NCI-H2107 (cell line): ENCODE data around the gene MTREX.

Experiments used
- DNase-seq: peaks from one replicate; lab custom pipeline; 2025; lab: John Stamatoyannopoulos, UW

MTREX gene

DNA sequence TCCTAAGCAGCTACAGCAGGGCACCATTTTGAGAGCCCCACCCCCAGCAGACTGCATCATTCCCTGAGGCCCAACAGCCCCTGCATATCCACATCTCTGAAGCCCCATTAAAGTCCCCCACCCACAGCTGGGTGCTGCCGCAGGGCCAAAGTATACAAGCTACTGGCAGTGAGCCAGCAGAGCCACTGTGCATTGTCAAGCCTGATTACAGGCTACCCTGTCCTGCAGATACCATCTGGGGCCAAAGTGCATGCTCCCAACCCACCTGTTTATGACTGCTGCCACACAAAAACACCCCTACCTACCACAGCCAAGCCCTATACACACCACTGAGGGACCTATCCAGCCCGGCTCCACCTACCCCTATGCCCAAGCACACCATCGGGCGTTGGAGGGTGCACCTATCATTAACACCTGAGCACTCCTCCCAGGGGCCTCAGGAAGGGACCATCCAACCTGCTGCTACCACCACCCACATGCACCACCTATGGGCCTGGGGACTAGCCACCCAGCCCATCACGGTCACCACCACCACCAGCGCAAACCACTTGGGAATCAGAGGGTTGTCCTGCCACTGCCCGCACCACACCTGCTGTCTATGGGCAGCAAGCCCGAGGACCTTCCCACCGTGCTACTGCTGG lies 121.9 kb downstream of the MTREX start:
- DNase-seq: no peak

DNA sequence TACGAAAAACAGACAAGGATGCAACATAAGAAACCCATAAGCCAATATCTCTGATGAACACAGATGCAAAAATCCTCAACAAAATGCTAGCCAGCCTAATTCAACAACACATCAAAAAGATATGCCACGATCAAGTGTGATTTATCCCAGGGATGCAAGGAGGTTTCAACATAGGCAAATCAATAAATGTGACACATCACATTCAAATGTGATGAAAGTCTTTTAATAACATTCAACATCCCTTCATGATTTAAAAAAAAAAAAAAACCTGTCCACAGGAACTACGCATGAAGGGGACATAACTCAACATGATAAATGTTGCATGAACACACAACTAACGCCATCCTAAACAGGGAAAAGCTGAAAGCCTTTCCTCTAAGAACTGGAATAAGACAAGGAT lies 124.8 kb downstream of the MTREX start:
- no peak for DNase-seq

DNA sequence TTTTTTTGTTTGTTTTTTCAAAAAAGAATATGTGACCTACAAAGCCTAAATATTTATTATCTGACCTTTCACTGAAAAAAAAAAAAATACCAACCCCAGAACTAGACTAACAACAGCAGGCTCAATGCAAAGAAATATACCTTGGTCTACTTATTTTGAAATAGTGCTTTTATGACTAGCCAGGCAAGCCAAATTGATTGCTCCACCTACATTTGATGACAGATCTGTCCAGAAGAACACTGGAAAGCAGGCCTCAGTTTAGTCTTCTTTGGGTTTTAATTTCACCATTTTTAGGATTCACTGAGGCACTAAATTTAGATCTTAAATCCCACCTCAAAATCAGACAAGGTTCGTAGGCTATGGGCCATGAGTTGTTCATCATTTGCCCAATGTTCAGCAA lies 129.7 kb downstream of the MTREX start:
- no peak for DNase-seq

DNA sequence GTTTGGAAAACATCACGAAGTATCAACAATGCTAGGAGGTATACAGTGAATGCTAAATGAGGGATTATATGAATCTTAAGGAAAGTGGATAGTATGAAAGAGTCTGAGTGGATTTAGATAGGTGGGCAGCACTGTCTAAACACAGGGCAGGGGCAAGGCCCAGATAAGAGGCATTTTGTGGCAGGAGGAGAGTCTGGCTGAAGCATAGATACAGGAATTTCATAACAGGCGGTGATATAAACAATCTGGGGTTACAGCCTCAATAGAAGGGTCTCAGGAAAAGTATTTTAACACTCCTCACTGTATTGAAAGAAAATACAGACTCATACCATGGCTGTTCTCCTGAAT lies 130.0 kb downstream of the MTREX start:
- DNase-seq: no peak

DNA sequence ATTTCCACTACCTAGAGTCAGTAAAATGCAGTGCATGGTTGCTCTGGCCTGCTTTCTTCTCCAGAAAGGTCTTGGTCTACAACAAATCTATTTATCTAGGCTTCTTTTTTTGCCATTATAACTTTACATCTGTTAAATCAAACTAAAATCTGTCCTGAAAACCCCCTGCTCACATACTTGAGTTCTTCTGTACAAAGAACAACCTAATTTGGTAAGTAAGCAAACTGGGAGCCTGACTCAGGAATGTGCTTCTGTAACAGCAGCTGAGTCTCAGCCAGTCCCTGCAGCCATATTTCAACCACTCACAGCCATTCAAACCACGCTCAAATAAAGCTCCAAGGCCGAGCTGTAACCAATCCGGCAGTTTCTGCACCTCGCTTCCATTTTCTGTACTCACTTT lies 131.2 kb downstream of the MTREX start:
- no peak for DNase-seq

DNA sequence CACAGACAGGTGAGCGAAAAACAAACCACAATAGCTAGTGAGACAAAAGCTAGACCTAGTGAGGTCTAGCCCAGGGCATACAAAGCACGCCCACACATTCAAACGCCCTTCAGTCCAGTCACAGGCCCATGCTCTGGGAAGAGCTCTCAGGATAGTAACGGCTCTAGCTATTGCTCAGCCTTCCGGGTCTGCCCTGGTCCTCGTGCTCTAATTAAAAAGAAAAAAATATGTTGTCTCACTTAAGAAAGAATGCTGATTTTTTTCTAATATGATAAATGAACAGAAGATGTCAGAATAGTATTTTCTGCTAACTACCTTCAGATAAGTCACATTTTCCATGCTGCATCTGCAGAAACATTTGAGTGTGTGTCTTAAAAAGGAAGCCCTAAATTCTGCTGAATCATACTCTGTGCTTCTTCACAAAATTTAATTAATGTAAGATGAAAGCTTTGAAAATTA lies 132.4 kb downstream of the MTREX start:
- no peak for DNase-seq

DNA sequence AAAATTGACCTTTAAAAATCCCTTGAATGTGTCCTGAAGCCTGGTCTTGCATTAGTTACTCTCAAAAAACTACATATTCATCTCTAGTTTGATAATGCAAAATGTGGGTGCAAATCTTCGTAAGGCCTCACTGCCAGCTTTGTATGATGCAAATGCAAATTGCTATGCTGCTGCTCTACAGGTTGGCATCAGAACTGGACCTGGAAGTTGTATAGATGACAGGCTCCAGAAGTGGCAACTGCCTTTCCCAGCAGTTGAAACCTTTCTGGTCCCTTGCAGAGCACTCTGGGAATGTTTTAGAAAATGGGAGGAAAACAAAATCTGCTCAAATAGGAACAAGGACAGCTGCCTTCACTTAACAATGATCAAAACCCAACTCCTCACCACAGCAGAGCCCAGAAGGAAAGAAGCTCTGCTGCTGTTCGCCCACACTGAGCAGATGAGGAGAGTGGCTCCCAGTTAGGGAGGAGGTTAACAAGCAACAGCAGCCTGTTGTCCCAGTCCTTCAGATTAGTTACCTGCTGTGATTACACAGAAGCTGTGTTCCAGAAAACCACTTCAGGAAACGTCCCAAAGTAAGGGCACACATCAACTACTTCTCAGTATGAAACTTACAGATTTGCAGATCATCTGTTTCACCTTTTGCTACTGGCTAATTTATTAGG lies 133.4 kb downstream of the MTREX start:
- no peak for DNase-seq

DNA sequence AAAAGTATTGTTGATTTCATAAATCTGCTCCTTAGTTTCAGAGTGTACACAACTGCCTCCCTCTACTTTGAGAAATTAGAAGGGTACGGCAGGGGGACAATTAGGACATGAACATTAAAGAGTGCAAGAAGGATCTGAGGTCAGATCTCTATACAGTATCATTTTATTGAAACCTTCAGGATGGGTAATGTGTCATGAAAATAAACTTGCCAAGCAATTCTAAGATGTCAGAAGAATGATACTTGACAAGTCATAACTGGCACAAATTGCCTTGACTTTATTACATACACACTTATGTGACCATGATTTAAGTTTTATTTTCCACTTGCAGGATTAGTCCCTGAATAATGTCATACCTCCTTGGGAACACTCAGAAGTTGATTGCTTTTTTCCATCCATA lies 134.2 kb downstream of the MTREX start:
- DNase-seq: no peak

DNA sequence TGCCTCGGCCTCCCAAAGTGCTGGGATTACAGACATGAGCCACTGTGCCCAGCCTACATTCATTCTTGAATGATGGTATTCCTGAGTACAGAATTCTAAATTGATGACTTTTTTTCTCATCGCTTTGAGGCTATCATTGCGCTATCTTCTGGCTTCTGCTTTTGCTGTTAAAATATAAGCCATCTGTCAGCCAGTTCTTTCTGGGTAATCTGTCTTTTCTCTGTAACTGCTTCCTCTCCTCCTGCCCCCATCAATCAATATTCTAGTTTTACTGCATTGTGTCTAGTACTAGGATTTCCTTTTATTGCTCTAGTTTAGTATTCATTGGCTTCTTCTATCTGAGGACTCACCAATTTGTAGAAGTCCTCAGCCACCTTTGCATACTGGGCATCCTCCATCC lies 138.0 kb downstream of the MTREX start:
- DNase-seq: no peak

DNA sequence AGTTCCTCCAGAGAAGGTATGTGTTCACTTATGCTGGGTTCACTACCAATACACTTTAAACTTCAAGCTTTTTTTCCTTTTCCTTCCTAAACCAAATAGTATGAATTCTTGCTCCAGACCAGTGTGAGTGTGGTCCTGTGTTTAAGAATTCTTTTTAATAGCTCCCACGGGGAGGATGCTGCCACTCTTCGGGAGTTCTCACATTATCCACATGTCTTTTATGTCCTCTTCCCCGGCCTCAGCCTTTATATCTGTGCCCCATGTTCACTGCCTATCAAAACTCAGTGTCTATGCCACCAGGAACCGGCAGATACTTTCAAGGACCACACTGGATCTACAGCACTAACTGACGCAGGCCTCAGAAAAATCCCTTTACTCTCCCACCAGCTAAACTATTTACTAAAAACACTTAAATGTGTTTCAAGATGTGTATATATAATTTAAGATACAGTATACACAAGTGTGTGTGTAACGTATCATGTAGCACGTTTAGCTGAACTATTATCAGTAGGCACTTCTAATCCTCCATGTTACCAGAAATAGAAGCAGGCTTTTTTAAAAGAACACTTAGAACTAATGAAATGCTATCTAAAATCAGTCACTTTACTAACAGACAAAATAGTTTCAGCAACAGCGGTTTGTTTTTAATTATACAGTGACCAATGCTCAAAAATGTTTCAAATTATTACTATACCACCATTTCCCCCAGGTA lies 139.0 kb downstream of the MTREX start:
- DNase-seq: no peak

DNA sequence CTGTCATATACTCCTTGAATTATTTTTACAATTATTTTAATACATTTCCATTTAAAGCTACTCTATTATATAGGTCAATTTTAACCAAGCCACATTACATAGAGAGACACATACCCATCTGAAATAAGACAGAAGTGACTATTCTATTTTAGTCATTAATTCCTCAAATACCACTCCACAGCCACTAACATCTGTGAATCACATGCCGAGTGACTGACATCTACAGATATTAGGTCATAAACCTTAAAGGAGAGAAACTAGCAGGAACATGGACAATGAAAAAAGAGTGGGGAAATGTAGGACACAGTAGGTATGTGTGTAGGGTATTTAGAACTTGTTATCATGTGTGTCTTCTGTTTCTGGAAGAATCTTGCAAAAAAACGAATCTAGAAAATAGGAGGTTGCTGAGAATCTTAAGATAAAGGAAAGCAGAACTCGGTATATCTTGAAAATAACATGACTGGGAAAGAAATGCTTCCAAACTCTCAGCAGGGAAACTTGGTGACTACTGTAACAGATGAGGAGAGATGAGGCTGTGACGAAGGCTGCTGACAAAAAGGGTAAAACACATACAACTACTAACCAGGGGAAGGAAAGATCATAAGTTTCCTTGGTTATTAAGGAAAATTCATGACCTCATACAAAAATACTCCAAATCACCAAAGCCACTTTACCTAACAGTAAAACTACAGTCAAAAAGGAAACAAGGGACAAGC lies 142.4 kb downstream of the MTREX start:
- DNase-seq: no peak

DNA sequence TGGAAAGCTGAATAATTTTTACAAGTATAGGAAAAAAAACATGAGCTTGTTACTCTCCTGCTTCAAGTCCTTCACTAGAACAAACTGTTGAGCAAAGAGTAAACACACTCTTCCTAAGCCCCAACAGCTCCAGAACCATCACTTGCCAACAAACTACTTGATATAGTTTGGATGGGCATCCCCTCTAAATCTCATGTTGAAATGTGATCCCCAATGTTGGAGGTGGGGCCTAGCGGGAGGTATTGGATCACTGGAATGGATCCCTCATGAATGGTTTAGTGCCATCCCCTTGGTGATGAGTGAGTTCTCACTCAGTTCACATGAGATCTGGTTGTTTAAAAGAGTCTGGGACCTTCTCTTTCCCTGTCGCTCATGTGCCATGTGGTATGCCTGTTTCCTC lies 144.2 kb downstream of the MTREX start:
- no peak for DNase-seq

DNA sequence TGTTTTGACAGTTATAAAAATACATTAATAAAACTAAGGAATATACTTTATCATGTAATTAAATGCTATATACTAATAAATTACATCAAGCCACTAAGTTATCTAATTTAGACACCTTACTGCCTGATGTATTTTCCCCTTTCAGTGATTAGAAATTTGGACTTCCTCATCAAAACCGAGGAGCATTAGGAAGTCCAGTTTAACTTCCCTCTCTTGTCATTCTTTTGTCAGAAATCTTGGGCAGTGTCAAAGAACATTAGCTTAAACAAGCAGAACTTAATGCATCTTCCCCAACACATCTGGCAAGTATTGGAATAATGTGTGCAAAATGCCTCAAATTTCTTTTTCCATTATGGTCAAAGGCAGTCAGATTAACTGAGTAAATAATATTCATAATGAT lies 145.4 kb downstream of the MTREX start:
- DNase-seq: no peak

DNA sequence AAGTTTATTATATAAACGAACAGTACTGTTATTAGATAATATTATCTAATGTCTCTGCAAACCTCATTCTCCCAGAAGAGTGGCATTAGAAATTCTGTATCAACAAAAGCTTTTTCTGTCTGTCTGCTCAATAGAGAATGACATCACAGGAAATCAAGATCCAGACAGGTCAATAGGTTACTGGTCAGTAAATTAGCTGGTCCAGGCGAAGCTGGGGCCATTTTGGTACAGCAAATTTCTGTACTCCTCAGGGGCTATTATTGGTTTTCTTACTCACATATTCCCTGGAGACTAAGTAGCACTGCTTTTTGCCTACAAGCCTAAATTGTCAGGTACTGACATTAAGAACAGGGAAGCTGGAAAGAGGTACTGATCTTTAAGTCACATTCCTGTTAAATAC lies 146.5 kb downstream of the MTREX start:
- no peak for DNase-seq

DNA sequence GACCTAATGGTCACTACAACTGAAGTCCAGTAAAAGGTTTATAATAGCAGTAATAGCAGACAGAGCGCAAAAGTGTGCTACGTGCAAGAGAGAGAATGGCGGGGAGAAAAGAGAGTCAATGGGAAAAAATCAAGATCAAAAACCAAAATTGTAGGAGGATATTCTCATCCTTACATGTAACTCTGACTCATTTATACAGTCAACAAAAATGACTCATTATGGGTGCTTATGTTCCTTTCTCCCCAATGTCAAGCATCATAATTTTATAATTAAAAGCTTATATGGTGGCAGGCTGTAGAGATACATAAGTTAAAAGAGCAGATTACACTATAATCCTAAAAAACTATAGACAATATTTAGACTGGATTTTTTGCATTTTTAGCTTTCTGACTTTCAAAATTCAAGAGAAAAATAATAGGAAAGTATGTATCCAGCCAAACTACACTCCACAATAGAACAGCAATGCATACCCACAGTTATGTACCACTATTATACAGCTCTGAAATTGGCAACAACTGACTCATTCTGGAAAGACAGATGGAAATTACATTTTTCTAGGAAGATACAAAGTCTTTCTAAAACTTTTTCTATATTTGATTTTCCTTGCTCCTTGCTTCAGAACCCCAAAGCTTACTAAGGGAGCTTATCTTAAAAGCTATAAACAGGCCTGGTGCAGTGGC lies 148.6 kb downstream of the MTREX start:
- no peak for DNase-seq

DNA sequence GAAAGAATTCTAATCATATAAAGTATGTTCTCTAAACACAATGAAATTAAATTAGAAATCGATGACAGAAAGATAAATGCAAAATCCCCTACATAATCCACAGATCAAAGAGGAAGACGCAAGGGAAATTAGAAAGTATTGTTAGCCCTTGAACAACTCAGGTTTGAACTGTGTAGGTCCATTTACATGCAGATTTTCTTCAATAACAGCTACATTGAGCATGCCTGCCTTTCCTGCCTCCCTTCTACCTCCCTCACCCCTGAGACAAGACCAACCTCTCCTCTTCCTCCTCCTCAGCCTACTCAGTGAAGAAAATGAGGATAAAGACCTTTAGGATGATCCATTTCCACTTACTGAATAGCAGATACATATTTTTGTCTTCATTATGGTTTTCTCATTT lies 151.8 kb downstream of the MTREX start:
- no peak for DNase-seq

DNA sequence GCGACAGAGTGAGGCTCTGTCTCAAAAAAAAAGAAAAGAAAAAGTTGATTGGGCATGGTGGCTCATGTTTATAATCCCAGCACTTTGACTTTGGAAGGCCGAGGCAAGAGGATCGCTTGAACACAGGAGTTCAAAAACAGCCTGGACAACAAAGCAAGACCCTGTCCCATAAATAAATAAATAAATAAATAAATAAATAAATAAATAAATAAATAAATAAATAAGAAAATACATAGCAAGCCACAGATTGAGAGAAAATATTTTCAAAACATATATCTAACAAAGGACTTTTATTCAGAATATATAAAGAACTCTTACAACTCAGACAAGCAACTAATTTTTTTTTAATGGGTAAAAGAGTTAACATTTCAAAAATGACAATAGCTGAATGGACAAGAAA lies 155.8 kb downstream of the MTREX start:
- DNase-seq: no peak

DNA sequence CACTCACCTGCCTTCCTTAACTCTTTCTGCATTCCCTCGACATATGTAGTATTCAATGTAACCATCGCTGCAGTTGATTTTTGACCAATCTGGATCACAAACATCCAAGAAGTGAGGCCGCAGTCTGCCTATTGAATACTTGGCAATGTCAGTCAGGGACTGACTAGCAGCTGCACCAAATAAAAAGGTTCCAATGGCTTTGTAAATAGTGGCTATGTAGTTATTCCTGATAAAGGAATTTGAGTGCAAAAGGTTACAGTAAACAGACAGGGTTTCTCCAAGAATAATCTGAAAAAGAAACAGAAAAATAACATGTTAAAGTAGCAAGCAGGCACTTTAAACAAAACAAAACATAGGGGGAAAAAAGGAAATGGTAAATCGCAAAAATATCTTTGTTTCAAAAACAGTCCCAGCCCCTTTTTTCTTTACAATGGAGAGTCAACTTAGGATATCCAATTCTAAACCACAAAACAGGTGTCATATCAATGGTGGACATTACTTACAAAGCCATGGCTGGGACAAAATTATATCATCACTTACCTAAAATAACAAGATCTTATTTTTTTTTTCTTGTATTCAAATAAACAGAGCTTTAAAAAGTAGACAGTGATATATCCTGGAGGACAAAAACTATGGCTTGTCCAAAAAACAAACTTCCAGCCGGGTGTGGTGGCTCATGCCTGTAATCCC lies 160.2 kb downstream of the MTREX start:
- DNase-seq: no peak

DNA sequence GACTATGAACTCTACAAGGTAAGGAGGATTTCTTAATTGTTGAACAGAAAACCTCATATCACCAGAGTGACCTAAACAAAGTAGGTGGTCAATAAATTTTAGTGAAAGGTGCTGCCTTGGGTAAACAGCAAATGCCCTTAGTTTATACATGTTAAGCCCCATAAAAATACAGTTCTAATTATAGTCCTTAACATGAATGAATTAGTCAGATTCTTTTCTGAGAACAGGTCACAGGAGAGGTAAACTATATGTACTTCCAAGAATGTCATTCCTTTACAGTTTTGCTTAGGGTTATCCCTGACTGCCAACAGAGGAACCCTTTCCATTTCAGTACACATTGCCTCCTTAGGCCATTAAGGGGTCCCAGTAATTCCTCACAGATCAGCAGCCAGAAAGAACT lies 162.1 kb downstream of the MTREX start:
- DNase-seq: no peak

DNA sequence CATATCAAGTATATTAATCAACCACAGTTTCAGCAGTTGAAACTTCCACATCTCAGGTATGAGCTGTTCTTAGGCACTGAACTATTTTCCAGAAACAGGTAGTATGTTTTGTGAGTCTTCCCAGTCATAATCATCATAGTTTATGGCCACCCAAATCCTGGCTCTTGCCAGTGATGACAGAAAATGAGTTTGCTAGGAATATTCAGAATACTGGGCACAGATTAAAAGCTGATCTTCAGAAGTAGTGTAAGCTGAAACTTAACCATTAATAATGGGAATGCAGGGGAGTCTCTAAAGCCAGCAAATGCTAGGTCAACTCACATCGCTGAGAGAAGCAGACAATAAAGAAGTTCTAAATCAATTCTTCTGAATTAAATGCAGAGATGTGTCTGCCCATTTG lies 162.5 kb downstream of the MTREX start:
- no peak for DNase-seq

DNA sequence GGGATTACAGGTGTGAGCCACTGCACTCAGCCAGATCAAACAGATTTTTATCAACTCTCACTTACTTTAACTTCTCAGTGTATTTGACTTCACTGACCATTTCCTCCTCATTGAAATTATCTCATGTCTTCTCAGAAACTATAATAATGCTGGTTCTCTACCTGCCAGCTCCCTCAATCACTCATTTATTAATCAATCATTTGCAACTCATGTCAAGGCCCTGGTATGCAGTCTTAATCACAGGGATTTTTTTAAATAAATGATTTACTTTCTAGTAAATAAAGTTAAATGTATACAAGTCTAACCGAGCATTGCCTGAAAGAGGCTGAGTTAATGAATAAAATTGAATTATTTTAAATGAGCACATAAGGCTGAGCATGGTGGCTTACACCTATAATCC lies 163.7 kb downstream of the MTREX start:
- no peak for DNase-seq

DNA sequence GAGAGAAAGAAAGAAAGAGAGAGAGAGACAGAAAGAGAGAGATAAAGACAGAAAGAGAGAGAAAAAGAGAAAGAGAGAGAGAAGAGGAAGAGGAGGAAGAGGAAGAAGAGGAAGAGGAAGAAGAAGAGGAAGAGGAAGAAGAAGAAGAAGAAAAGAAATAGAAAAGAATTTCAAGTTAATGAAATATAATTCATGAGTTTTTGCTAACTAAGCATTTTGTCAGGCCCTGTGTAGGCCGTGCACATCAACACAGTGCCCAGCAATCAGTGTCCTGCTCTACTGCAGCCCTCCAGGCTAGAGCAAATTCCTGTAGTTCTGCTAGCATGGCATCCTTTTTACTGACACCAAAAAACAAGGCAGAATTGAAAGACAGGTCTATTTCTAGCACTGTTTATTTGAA lies 164.9 kb downstream of the MTREX start:
- DNase-seq: no peak
